H1 (cell line): ENCODE measurements around the gene TFAP2A.

Experiments used
- CHD1 ChIP-seq: IDR thresholded peaks from 2 replicates; pipeline ENCODE4 v1.6.1; 2012; ENCODE audit warnings: low read depth, low read length, improper control_type of control experiment
- E2F6 ChIP-seq: IDR thresholded peaks from 2 replicates; pipeline ENCODE4 v1.6.1; 2012; ENCODE audit warnings: inconsistent platforms
- EP300 ChIP-seq, 2 experiments: IDR thresholded peaks; 1 replicate in 1 of 2; 2 replicates in 1 of 2; pipeline ENCODE4 v1.6.1; 2011 to 2012; ENCODE audit warnings: low read depth in 2 of 2, low read length in 2 of 2, mild to moderate bottlenecking in 2 of 2, borderline replicate concordance in 1 of 2, inconsistent platforms in 1 of 2, moderate library complexity in 1 of 2
- EZH2 ChIP-seq: fragments of 200-600 bp; sonication (generic); IDR thresholded peaks from 2 replicates; pipeline ENCODE4 v1.7.1; 2012; ENCODE audit warnings: low read depth, mild to moderate bottlenecking, moderate library complexity, low read length, inconsistent platforms; ENCODE audit not compliant: severe bottlenecking
- FOSL1 ChIP-seq: IDR thresholded peaks from 2 replicates; pipeline ENCODE4 v1.6.1; 2011; ENCODE audit warnings: mild to moderate bottlenecking, low read depth, low read length, moderate library complexity; ENCODE audit not compliant: insufficient read depth
- HDAC2 ChIP-seq, 2 experiments: fragments of 300-600 bp in 1 of 2; sonication (generic) in 1 of 2; IDR thresholded peaks; 2 replicates each; pipeline ENCODE4 v1.6.1; 2011 to 2012; ENCODE audit warnings: low read depth in 2 of 2, low read length in 2 of 2, mild to moderate bottlenecking in 2 of 2, moderate library complexity in 2 of 2, borderline replicate concordance in 1 of 2, inconsistent platforms in 1 of 2
- POLR2A ChIP-seq, 2 experiments: IDR thresholded peaks; 1 replicate in 1 of 2; 2 replicates in 1 of 2; pipeline ENCODE4 v1.6.1; 2011; ENCODE audit warnings: low read depth in 2 of 2, low read length in 2 of 2, mild to moderate bottlenecking in 2 of 2; ENCODE audit errors: control extremely low read depth in 1 of 2
- POLR2AphosphoS5 ChIP-seq: IDR thresholded peaks from 2 replicates; pipeline ENCODE4 v1.6.1; 2011; ENCODE audit warnings: low read depth, low read length
- RAD21 ChIP-seq, 2 experiments: IDR thresholded peaks in 1 of 2; conservative IDR thresholded peaks in 1 of 2; 2 replicates each; pipeline ENCODE4 v1.6.1; 2011; ENCODE audit warnings: low read depth in 2 of 2, low read length in 2 of 2, improper control_type of control experiment in 1 of 2, inconsistent platforms in 1 of 2, mild to moderate bottlenecking in 1 of 2, moderate library complexity in 1 of 2
- SP1 ChIP-seq: IDR thresholded peaks from 2 replicates; pipeline ENCODE4 v1.6.1; 2011; ENCODE audit warnings: low read depth, low read length
- TAF1 ChIP-seq: IDR thresholded peaks from 2 replicates; pipeline ENCODE4 v1.6.1; 2011; ENCODE audit warnings: mild to moderate bottlenecking, low read depth, low read length
- TEAD4 ChIP-seq: IDR thresholded peaks from 2 replicates; pipeline ENCODE4 v1.6.1; 2012; ENCODE audit warnings: low read depth, low read length, inconsistent platforms, mixed read lengths
- TF ChIP-seq, protein P1 (sequence below), 3 experiments: IDR thresholded peaks; 1 replicate in 2 of 3; 2 replicates in 1 of 3; pipeline versions ENCODE4 v1.5.1 to v1.6.1; 2011; ENCODE audit warnings: low read length in 3 of 3, mild to moderate bottlenecking in 3 of 3, inconsistent platforms in 2 of 3, low read depth in 1 of 3, moderate library complexity in 1 of 3; ENCODE audit not compliant: insufficient read depth in 1 of 3; ENCODE audit errors: control extremely low read depth in 1 of 3

GRCh38 chr6:10460096-10460495 lies 45.2 kb upstream of the TFAP2A start:
- TF ChIP-seq POLR2AphosphoS5 = no peak
- TF ChIP-seq, protein P1, sequence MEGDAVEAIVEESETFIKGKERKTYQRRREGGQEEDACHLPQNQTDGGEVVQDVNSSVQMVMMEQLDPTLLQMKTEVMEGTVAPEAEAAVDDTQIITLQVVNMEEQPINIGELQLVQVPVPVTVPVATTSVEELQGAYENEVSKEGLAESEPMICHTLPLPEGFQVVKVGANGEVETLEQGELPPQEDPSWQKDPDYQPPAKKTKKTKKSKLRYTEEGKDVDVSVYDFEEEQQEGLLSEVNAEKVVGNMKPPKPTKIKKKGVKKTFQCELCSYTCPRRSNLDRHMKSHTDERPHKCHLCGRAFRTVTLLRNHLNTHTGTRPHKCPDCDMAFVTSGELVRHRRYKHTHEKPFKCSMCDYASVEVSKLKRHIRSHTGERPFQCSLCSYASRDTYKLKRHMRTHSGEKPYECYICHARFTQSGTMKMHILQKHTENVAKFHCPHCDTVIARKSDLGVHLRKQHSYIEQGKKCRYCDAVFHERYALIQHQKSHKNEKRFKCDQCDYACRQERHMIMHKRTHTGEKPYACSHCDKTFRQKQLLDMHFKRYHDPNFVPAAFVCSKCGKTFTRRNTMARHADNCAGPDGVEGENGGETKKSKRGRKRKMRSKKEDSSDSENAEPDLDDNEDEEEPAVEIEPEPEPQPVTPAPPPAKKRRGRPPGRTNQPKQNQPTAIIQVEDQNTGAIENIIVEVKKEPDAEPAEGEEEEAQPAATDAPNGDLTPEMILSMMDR (IDR thresholded peaks at IDR 0.05; ENCODE audit: control extremely low read depth in 1 of 3, insufficient read depth in 1 of 3, low read depth in 1 of 3, low read length in 3 of 3) = no peak
- no peak for TF ChIP-seq TEAD4
- no peak for TF ChIP-seq RAD21 (IDR thresholded peaks at IDR 0.05 in 1 of 2, conservative IDR thresholded peaks at IDR 0.05 in 1 of 2; ENCODE audit: low read depth in 2 of 2, low read length in 2 of 2)
- TF ChIP-seq CHD1 = no peak
- no peak for TF ChIP-seq FOSL1
- no peak for TF ChIP-seq POLR2A (IDR thresholded peaks at IDR 0.05; ENCODE audit: control extremely low read depth in 1 of 2, low read depth in 2 of 2, low read length in 2 of 2)
- TF ChIP-seq EP300 (IDR thresholded peaks at IDR 0.05; ENCODE audit: borderline replicate concordance in 1 of 2, low read depth in 2 of 2, low read length in 2 of 2) = no peak
- no peak for TF ChIP-seq E2F6
- TF ChIP-seq HDAC2 (IDR thresholded peaks at IDR 0.05; ENCODE audit: borderline replicate concordance in 1 of 2, low read depth in 2 of 2, low read length in 2 of 2) = no peak
- TF ChIP-seq SP1 = no peak
- no peak for TF ChIP-seq TAF1
- no peak for TF ChIP-seq EZH2
